Esophagus muscularis mucosa (tissue), 4 donors: ENCODE results near the gene GHR. TPM values are rescaled to one million over a fixed set of nuclear protein-coding genes. Genes with fewer than 3 reads are reported as not detected.
A peak's percentile ranks its signal among the peaks of the same experiment; 100 is the strongest.

Source experiments
- DNase-seq: peaks from one replicate; pipeline ENCODE4 v3.0.0-alpha.2; 2017; ENCODE audit errors: extremely low spot score
- H3K27ac ChIP-seq, 4 donors: fragments of 200-600 bp; sonication (generic); replicated peaks in 1 of 4; 1 replicate in 3 of 4; 2 replicates in 1 of 4; pipeline ENCODE4 v1.5.1; 2016 to 2019; ENCODE audit warnings: mild to moderate bottlenecking in 1 of 4
- H3K27me3 ChIP-seq, 4 donors: fragments of 200-600 bp; sonication (generic); one replicate each; pipeline versions ENCODE4 v1.5.1 to v1.6.0; 2016 to 2019
- H3K36me3 ChIP-seq, 4 donors: fragments of 200-600 bp; sonication (generic); one replicate each; pipeline ENCODE4 v1.5.1; 2016 to 2019
- H3K4me1 ChIP-seq, 4 donors: fragments of 200-600 bp; sonication (generic); one replicate each; pipeline ENCODE4 v1.5.1; 2016 to 2019
- H3K4me3 ChIP-seq, 4 donors: fragments of 200-600 bp; sonication (generic); 1 replicate in 2 of 4; 2 replicates in 2 of 4; pipeline ENCODE4 v1.5.1; 2016 to 2019; ENCODE audit warnings: mild to moderate bottlenecking in 4 of 4, moderate library complexity in 1 of 4
- H3K9me3 ChIP-seq, 4 donors: fragments of 200-600 bp; sonication (generic); 1 replicate in 3 of 4; 2 replicates in 1 of 4; pipeline ENCODE4 v1.5.1; 2016 to 2019
- EP300 ChIP-seq: sonication (generic); formaldehyde crosslinking; IDR thresholded peaks from one replicate; pipeline ENCODE4 v1.6.1; 2017; ENCODE audit warnings: antibody characterized with exemption
- POLR2A ChIP-seq: fragments of 450-650 bp; IDR thresholded peaks from one replicate; pipeline ENCODE4 v1.6.1; 2017; ENCODE audit warnings: antibody characterized with exemption, moderate library complexity, mild to moderate bottlenecking, low read depth
- POLR2AphosphoS5 ChIP-seq, 2 donors: sonication (generic); formaldehyde crosslinking; IDR thresholded peaks; one replicate each; pipeline ENCODE4 v1.6.1; 2017; ENCODE audit warnings: antibody characterized with exemption in 2 of 2
- WGBS: methylation state at CpG from one replicate; pipeline ENCODE4 v1.1.5; 2018; 5-methylcytosine and 5-hydroxymethylcytosine counted together
- intact Hi-C: fragments of 100-400 bp; cut with DNase I; formaldehyde crosslinking; loops from one replicate; pipeline ENCODE4 v1.15.1; 2023
- total RNA-seq, 4 donors: library from RNA; depleted of rRNA; stranded (reverse); fragments of >200 nt; gene quantifications; one replicate each; pipeline versions ENCODE4 v1.1.0 to v1.2.1, GENCODE V29; 2016
- TF ChIP-seq, protein P1 (sequence below), 3 experiments: fragments of 200-600 bp in 2 of 3; fragments of 450-650 bp in 1 of 3; sonication (generic) in 2 of 3; IDR thresholded peaks; one replicate each; pipeline ENCODE4 v1.5.1; 2017 to 2019; ENCODE audit warnings: antibody characterized with exemption in 3 of 3, mild to moderate bottlenecking in 2 of 3, moderate library complexity in 1 of 3

GHR gene
- total RNA-seq, 4 donors from 2014 or later = 5.3 to 9.1 (median 6.5) TPM

- Histone ChIP-seq H3K4me1 (peaks cover 0 to 25% (median 12%) of the 10 kb centered on the region in 4 donors), H3K36me3 (no peaks in the 10 kb centered on the region), H3K4me3 (no peak overlapping the region), H3K27me3 (no peaks in the 10 kb centered on the region), H3K9me3 (no peaks in the 10 kb centered on the region), H3K27ac (no peak overlapping the region)
- 85% methylated on average over 1 of the region's 1 CpG for WGBS
- no peak for DNase-seq
- TF ChIP-seq, protein P1, sequence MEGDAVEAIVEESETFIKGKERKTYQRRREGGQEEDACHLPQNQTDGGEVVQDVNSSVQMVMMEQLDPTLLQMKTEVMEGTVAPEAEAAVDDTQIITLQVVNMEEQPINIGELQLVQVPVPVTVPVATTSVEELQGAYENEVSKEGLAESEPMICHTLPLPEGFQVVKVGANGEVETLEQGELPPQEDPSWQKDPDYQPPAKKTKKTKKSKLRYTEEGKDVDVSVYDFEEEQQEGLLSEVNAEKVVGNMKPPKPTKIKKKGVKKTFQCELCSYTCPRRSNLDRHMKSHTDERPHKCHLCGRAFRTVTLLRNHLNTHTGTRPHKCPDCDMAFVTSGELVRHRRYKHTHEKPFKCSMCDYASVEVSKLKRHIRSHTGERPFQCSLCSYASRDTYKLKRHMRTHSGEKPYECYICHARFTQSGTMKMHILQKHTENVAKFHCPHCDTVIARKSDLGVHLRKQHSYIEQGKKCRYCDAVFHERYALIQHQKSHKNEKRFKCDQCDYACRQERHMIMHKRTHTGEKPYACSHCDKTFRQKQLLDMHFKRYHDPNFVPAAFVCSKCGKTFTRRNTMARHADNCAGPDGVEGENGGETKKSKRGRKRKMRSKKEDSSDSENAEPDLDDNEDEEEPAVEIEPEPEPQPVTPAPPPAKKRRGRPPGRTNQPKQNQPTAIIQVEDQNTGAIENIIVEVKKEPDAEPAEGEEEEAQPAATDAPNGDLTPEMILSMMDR (IDR thresholded peaks at IDR 0.05) = no peak
- intact Hi-C loops = no loop called here
Measured at GRCh38 chr5:42611437-42611836, 188.2 kb downstream of the GHR start.

- no peaks in the 10 kb centered on the region for H3K27me3 ChIP-seq
- intact Hi-C loops = no loop called here
- no peaks in the 10 kb centered on the region for H3K36me3 ChIP-seq
- H3K27ac ChIP-seq = no peak overlapping the region
- no peak for TF ChIP-seq EP300
- TF ChIP-seq POLR2AphosphoS5 (IDR thresholded peaks at IDR 0.05) = no peak
- TF ChIP-seq, protein P1 (IDR thresholded peaks at IDR 0.05) = no peak
- TF ChIP-seq POLR2A = no peak
- H3K4me1 ChIP-seq = peaks cover 0 to 25% (median 12%) of the 10 kb centered on the region in 4 donors
- H3K4me3 ChIP-seq = no peak overlapping the region
- H3K9me3 ChIP-seq = no peaks in the 10 kb centered on the region
- 56% methylated on average over 3 of the region's 3 CpGs for WGBS
- DNase-seq = no peak
Measured at GRCh38 chr5:42612750-42613366, 189.6 kb downstream of the GHR start.

GRCh38 chr5:42614509-42614908, 191.3 kb downstream of the GHR start:
- H3K36me3 ChIP-seq = no peaks in the 10 kb centered on the region
- TF ChIP-seq POLR2A (no peak), POLR2AphosphoS5 (IDR thresholded peaks at IDR 0.05) (no peak), EP300 (no peak)
- TF ChIP-seq, protein P1 (IDR thresholded peaks at IDR 0.05) = no peak
- intact Hi-C loops = no loop called here
- no peak overlapping the region for H3K4me3 ChIP-seq
- H3K4me1 ChIP-seq = peaks cover 0 to 25% (median 12%) of the 10 kb centered on the region in 4 donors
- H3K27ac ChIP-seq = no peak overlapping the region
- no peaks in the 10 kb centered on the region for H3K9me3 ChIP-seq
- no peaks in the 10 kb centered on the region for H3K27me3 ChIP-seq
- no peak for DNase-seq

- intact Hi-C loops = no loop called here
- Histone ChIP-seq H3K27me3 (no peaks in the 10 kb centered on the region), H3K4me3 (no peak overlapping the region), H3K27ac (peak overlapping the region in 1 of 4 donors; percentile 19), H3K4me1 (peaks cover 18 to 21% (median 19%) of the 10 kb centered on the region in 4 donors), H3K9me3 (no peaks in the 10 kb centered on the region), H3K36me3 (no peaks in the 10 kb centered on the region)
- DNase-seq = no peak
- TF ChIP-seq POLR2AphosphoS5 (IDR thresholded peaks at IDR 0.05) = no peak
- TF ChIP-seq POLR2A = no peak
- TF ChIP-seq, protein P1 (IDR thresholded peaks at IDR 0.05) = no peak
- TF ChIP-seq EP300 = no peak
- 75% methylated on average over 4 of the region's 4 CpGs for WGBS
Measured at GRCh38 chr5:42620579-42621216, 197.5 kb downstream of the GHR start.
